Gastroesophageal sphincter (tissue), 4 donors: ENCODE results near the gene DPP6. TPM values are rescaled to one million over a fixed set of nuclear protein-coding genes. Genes with fewer than 3 reads are reported as not detected.

Experiments
- ATAC-seq: fragments of 150-250 bp; one replicate; pipeline ENCODE4 v1.9.1; 2016; ENCODE audit warnings: mild to moderate bottlenecking, moderate library complexity
- H3K27ac ChIP-seq, 4 donors: fragments of 200-600 bp; sonication (generic) in 3 of 4; 1 replicate in 3 of 4; 2 replicates in 1 of 4; pipeline ENCODE4 v1.5.1; 2016 to 2019
- H3K27me3 ChIP-seq: fragments of 200-600 bp; sonication (generic); one replicate; pipeline ENCODE4 v1.5.1; 2019
- H3K36me3 ChIP-seq, 2 donors: fragments of 200-600 bp; sonication (generic); one replicate each; pipeline ENCODE4 v1.5.1; 2019; ENCODE audit warnings: control low read depth in 1 of 2
- H3K4me1 ChIP-seq, 3 donors: fragments of 200-600 bp; sonication (generic); 1 replicate in 2 of 3; 2 replicates in 1 of 3; pipeline ENCODE4 v1.5.1; 2016 to 2019; ENCODE audit warnings: control low read depth in 2 of 3
- H3K4me3 ChIP-seq, 2 donors: fragments of 200-600 bp; sonication (generic); one replicate each; pipeline ENCODE4 v1.5.1; 2019; ENCODE audit warnings: mild to moderate bottlenecking in 1 of 2, moderate library complexity in 1 of 2
- H3K9me3 ChIP-seq, 3 donors: fragments of 200-600 bp; sonication (generic); one replicate each; pipeline ENCODE4 v1.5.1; 2017 to 2019; ENCODE audit warnings: control low read depth in 2 of 3
- CTCF ChIP-seq, 4 experiments: fragments of 200-600 bp in 2 of 4; fragments of 450-650 bp in 2 of 4; sonication (generic) in 1 of 4; IDR thresholded peaks; one replicate each; pipeline ENCODE4 v1.5.1; 2017 to 2019; ENCODE audit warnings: antibody characterized with exemption in 4 of 4, mild to moderate bottlenecking in 2 of 4, moderate library complexity in 2 of 4
- EP300 ChIP-seq: sonication (generic); formaldehyde crosslinking; IDR thresholded peaks from one replicate; pipeline ENCODE4 v1.6.1; 2017; ENCODE audit warnings: antibody characterized with exemption, mild to moderate bottlenecking
- POLR2A ChIP-seq, 2 donors: fragments of 450-650 bp; IDR thresholded peaks; one replicate each; pipeline ENCODE4 v1.6.1; 2017; ENCODE audit warnings: antibody characterized with exemption in 2 of 2, mild to moderate bottlenecking in 2 of 2, moderate library complexity in 1 of 2
- POLR2AphosphoS5 ChIP-seq: sonication (generic); formaldehyde crosslinking; IDR thresholded peaks from one replicate; pipeline ENCODE4 v1.6.1; 2017; ENCODE audit warnings: antibody characterized with exemption
- WGBS, 2 donors: methylation state at CpG; one replicate each; pipeline ENCODE4 v1.1.5; 2018; ENCODE audit warnings: low coverage in 1 of 2; 5-methylcytosine and 5-hydroxymethylcytosine counted together
- total RNA-seq, 4 donors: library from RNA; depleted of rRNA; stranded (reverse); fragments of >200 nt; gene quantifications; one replicate each; pipeline ENCODE4 v1.1.0, GENCODE V29; 2016

The DPP6 gene
- total RNA-seq, 4 donors from 2014 or later: 14.3 to 40.0 (median 23.1) TPM

GRCh38 chr7:154304740-154305700 is 252.8 kb downstream of the DPP6 start:
- WGBS, 2 donors: 14 to 29% methylated on average over 11 to 12 of the region's 57 CpGs
- no peak for TF ChIP-seq POLR2AphosphoS5
- no peaks in the 10 kb centered on the region for H3K9me3 ChIP-seq
- no peak overlapping the region for H3K4me3 ChIP-seq
- H3K27me3 ChIP-seq: peaks cover 29% of the 10 kb centered on the region
- no peak for ATAC-seq
- no peak overlapping the region for H3K27ac ChIP-seq
- peaks cover 0 to 8% (median 0%) of the 10 kb centered on the region in 3 donors for H3K4me1 ChIP-seq
- H3K36me3 ChIP-seq: no peaks in the 10 kb centered on the region

- TF ChIP-seq POLR2A (IDR thresholded peaks at IDR 0.05) (no peak), POLR2AphosphoS5 (no peak)
- Histone ChIP-seq H3K36me3 (no peaks in the 10 kb centered on the region), H3K4me1 (peaks cover 0 to 8% (median 0%) of the 10 kb centered on the region in 3 donors), H3K4me3 (no peak overlapping the region), H3K9me3 (no peaks in the 10 kb centered on the region), H3K27me3 (peaks cover 29% of the 10 kb centered on the region), H3K27ac (no peak overlapping the region)
- no peak for ATAC-seq
- 80 to 95% methylated on average over 2 to 4 of the region's 18 CpGs for WGBS, 2 donors
Measured at GRCh38 chr7:154306036-154306435, 253.8 kb downstream of the DPP6 start.

- no peak for ATAC-seq
- 36 to 68% methylated on average over 2 to 5 of the region's 5 CpGs for WGBS, 2 donors
- no peaks in the 10 kb centered on the region for H3K9me3 ChIP-seq
- H3K4me3 ChIP-seq: no peak overlapping the region
- no peaks in the 10 kb centered on the region for H3K36me3 ChIP-seq
- H3K27me3 ChIP-seq: peaks cover 17% of the 10 kb centered on the region
- no peak overlapping the region for H3K27ac ChIP-seq
- TF ChIP-seq POLR2AphosphoS5 (no peak), CTCF (IDR thresholded peaks at IDR 0.05) (no peak), EP300 (no peak), POLR2A (IDR thresholded peaks at IDR 0.05) (no peak)
- H3K4me1 ChIP-seq: peaks cover 0 to 8% (median 0%) of the 10 kb centered on the region in 3 donors
Measured at GRCh38 chr7:154308928-154309327, 256.7 kb downstream of the DPP6 start.

GRCh38 chr7:154310114-154310513 is 257.9 kb downstream of the DPP6 start:
- TF ChIP-seq POLR2A (IDR thresholded peaks at IDR 0.05) (no peak), EP300 (no peak), POLR2AphosphoS5 (no peak), CTCF (IDR thresholded peaks at IDR 0.05) (no peak)
- no peaks in the 10 kb centered on the region for H3K36me3 ChIP-seq
- 51% methylated on average over 2 of the region's 4 CpGs; no CpG with 5 or more reads in 1 of the 2 donors for WGBS, 2 donors

GRCh38 chr7:154324196-154324595 is 272.0 kb downstream of the DPP6 start:
- Histone ChIP-seq H3K27me3 (no peaks in the 10 kb centered on the region), H3K27ac (no peak overlapping the region), H3K36me3 (no peaks in the 10 kb centered on the region), H3K9me3 (no peaks in the 10 kb centered on the region), H3K4me1 (no peaks in the 10 kb centered on the region), H3K4me3 (no peak overlapping the region)
- no peak for ATAC-seq
- TF ChIP-seq POLR2A (IDR thresholded peaks at IDR 0.05) (no peak), EP300 (no peak), POLR2AphosphoS5 (no peak), CTCF (IDR thresholded peaks at IDR 0.05) (no peak)
- WGBS, 2 donors: 86 to 89% methylated on average over 4 to 9 of the region's 9 CpGs

More at GRCh38 chr7:154310114-154310513, 257.9 kb downstream of the DPP6 start:
- Histone ChIP-seq H3K9me3 (no peaks in the 10 kb centered on the region), H3K4me1 (peaks cover 0 to 2% (median 0%) of the 10 kb centered on the region in 3 donors), H3K4me3 (no peak overlapping the region), H3K27me3 (peaks cover 5% of the 10 kb centered on the region), H3K27ac (no peak overlapping the region)
- no peak for ATAC-seq

- TF ChIP-seq POLR2AphosphoS5: no peak
- no peaks in the 10 kb centered on the region for H3K9me3 ChIP-seq
- H3K4me1 ChIP-seq: no peaks in the 10 kb centered on the region
- no peaks in the 10 kb centered on the region for H3K27me3 ChIP-seq
- WGBS, 2 donors: 66 to 73% methylated on average over 2 to 3 of the region's 3 CpGs
- ATAC-seq: no peak
- H3K36me3 ChIP-seq: no peaks in the 10 kb centered on the region
- H3K27ac ChIP-seq: no peak overlapping the region
- H3K4me3 ChIP-seq: no peak overlapping the region
Measured at GRCh38 chr7:154326421-154326820, 274.2 kb downstream of the DPP6 start.
